Loucy (cell line): ENCODE data around the gene KCTD8.

ENCODE experiments used
- H2AFZ ChIP-seq: fragments of 200-600 bp; sonication (generic); 2 replicates; pipeline ENCODE4 v1.6.0; 2016; ENCODE audit warnings: antibody characterized with exemption, mild to moderate bottlenecking, low read length, moderate library complexity
- H3F3A ChIP-seq: fragments of 200-600 bp; 2 replicates; pipeline ENCODE4 v1.6.0; 2016; ENCODE audit warnings: antibody characterized with exemption, low read depth, mild to moderate bottlenecking
- H3K27me3 ChIP-seq: fragments of 200-600 bp; sonication (generic); 2 replicates; pipeline ENCODE4 v1.6.1; 2014; ENCODE audit warnings: low read length, mild to moderate bottlenecking; ENCODE audit not compliant: insufficient read depth, poor library complexity, severe bottlenecking
- H3K36me3 ChIP-seq: fragments of 200-600 bp; sonication (generic); 2 replicates; pipeline ENCODE4 v1.6.1; 2016; ENCODE audit warnings: low read length; ENCODE audit not compliant: insufficient read depth
- H3K4me1 ChIP-seq: fragments of 200-600 bp; sonication (generic); 2 replicates; pipeline ENCODE4 v1.5.1; 2014; ENCODE audit warnings: low read length, mild to moderate bottlenecking; ENCODE audit not compliant: insufficient read depth, poor library complexity, severe bottlenecking
- H3K4me2 ChIP-seq: fragments of 200-600 bp; sonication (generic); 2 replicates; pipeline ENCODE4 v1.6.0; 2014; ENCODE audit warnings: antibody characterized with exemption, low read length, low read depth, mild to moderate bottlenecking; ENCODE audit not compliant: poor library complexity, severe bottlenecking
- H3K4me3 ChIP-seq: fragments of 200-600 bp; sonication (generic); 2 replicates; pipeline ENCODE4 v1.5.1; 2014; ENCODE audit warnings: low read length, mild to moderate bottlenecking, mixed read lengths; ENCODE audit not compliant: poor library complexity, severe bottlenecking
- H3K79me2 ChIP-seq: fragments of 200-600 bp; sonication (generic); 2 replicates; pipeline ENCODE4 v1.6.1; 2014; ENCODE audit warnings: low read length; ENCODE audit not compliant: insufficient read depth
- H3K9ac ChIP-seq: fragments of 200-600 bp; sonication (generic); 2 replicates; pipeline ENCODE4 v1.6.0; 2014; ENCODE audit warnings: mild to moderate bottlenecking, low read depth, low read length, moderate library complexity; ENCODE audit not compliant: poor library complexity, severe bottlenecking
- H3K9me2 ChIP-seq: fragments of 200-600 bp; sonication (generic); replicated peaks from 2 replicates; pipeline ENCODE4 v1.6.1; 2016; ENCODE audit warnings: low read depth, low read length, mixed read lengths
- H3K9me3 ChIP-seq: fragments of 200-600 bp; sonication (generic); 2 replicates; pipeline ENCODE4 v1.6.1; 2014; ENCODE audit warnings: mild to moderate bottlenecking, antibody characterized with exemption, low read length, low read depth; ENCODE audit not compliant: insufficient read depth
- H4K20me1 ChIP-seq: fragments of 200-600 bp; sonication (generic); 2 replicates; pipeline ENCODE4 v1.6.0; 2014; ENCODE audit warnings: antibody characterized with exemption, low read length, mild to moderate bottlenecking; ENCODE audit not compliant: insufficient read depth, poor library complexity, severe bottlenecking
- CTCF ChIP-seq: fragments of 200-600 bp; sonication (generic); conservative IDR thresholded peaks from 2 replicates; pipeline ENCODE4 v1.5.1; 2014; ENCODE audit warnings: mild to moderate bottlenecking, antibody characterized with exemption, low read length
- EZH2phosphoT487 ChIP-seq: fragments of 200-600 bp; IDR thresholded peaks from 2 replicates; pipeline ENCODE4 v1.6.1; 2018; ENCODE audit warnings: antibody characterized with exemption, mild to moderate bottlenecking, moderate library complexity, borderline replicate concordance

KCTD8 gene

GRCh38 chr4:44256414-44256813 is 192.2 kb downstream of the KCTD8 start:
- Histone ChIP-seq H3K27me3 (no peaks in the 10 kb centered on the region), H2AFZ (no peak overlapping the region), H3K4me1 (no peaks in the 10 kb centered on the region), H3K4me3 (no peak overlapping the region), H3F3A (no peaks in the 10 kb centered on the region), H3K4me2 (no peak overlapping the region), H3K79me2 (no peaks in the 10 kb centered on the region), H3K9ac (no peak overlapping the region), H3K36me3 (no peaks in the 10 kb centered on the region), H3K9me3 (no peaks in the 10 kb centered on the region), H3K9me2 (no peaks in the 10 kb centered on the region), H4K20me1 (no peaks in the 10 kb centered on the region)
- TF ChIP-seq CTCF (no peak), EZH2phosphoT487 (no peak)

- H3K4me2 ChIP-seq: no peak overlapping the region
- no peaks in the 10 kb centered on the region for H3K79me2 ChIP-seq
- no peak overlapping the region for H3K4me3 ChIP-seq
- no peaks in the 10 kb centered on the region for H3K27me3 ChIP-seq
- H2AFZ ChIP-seq: no peak overlapping the region
- H3K9ac ChIP-seq: no peak overlapping the region
- TF ChIP-seq EZH2phosphoT487: no peak
- no peak for TF ChIP-seq CTCF
- no peaks in the 10 kb centered on the region for H3K4me1 ChIP-seq
- H3F3A ChIP-seq: no peaks in the 10 kb centered on the region
- H3K9me2 ChIP-seq: no peaks in the 10 kb centered on the region
- H3K36me3 ChIP-seq: no peaks in the 10 kb centered on the region
- no peaks in the 10 kb centered on the region for H4K20me1 ChIP-seq
- no peaks in the 10 kb centered on the region for H3K9me3 ChIP-seq
Measured at GRCh38 chr4:44237643-44238042, 211.0 kb downstream of the KCTD8 start.

GRCh38 chr4:44235897-44236296 is 212.7 kb downstream of the KCTD8 start:
- no peak overlapping the region for H3K9ac ChIP-seq
- H2AFZ ChIP-seq: no peak overlapping the region
- H3K4me3 ChIP-seq: no peak overlapping the region
- H3K9me2 ChIP-seq: no peaks in the 10 kb centered on the region
- H3K4me2 ChIP-seq: no peak overlapping the region
- TF ChIP-seq EZH2phosphoT487 (no peak), CTCF (no peak)
- no peaks in the 10 kb centered on the region for H4K20me1 ChIP-seq
- H3K79me2 ChIP-seq: no peaks in the 10 kb centered on the region
- H3K36me3 ChIP-seq: no peaks in the 10 kb centered on the region
- no peaks in the 10 kb centered on the region for H3K27me3 ChIP-seq
- H3K4me1 ChIP-seq: no peaks in the 10 kb centered on the region
- no peaks in the 10 kb centered on the region for H3F3A ChIP-seq
- no peaks in the 10 kb centered on the region for H3K9me3 ChIP-seq
